Endothelial cell of umbilical vein (primary cell): ENCODE data around the gene DKK3. TPM values are rescaled to one million over a fixed set of nuclear protein-coding genes. Genes with fewer than 3 reads are reported as not detected.

Experiments
- BruUV-seq: library from RNA; stranded (reverse); fragments of 400-500 nt; replicated peaks from 2 replicates; lab custom pipeline; 2021; lab: Mats Ljungman, UMichigan
- CTCF ChIA-PET: fragments of 300-600, 350-600 bp; sonication (Branson Sonifier 250); formaldehyde crosslinking; loops from one replicate; lab custom pipeline; 2021; ENCODE audit warnings: antibody characterized with exemption, inconsistent platforms; lab: Charles Lee
- POLR2A ChIA-PET: fragments of 300-600, 350-600 bp; sonication (Branson Sonifier 250); formaldehyde crosslinking; loops from one replicate; lab custom pipeline; 2021; ENCODE audit warnings: antibody characterized with exemption, inconsistent platforms; lab: Charles Lee
- DNase-seq: peaks from one replicate; pipeline ENCODE4 v3.0.0-alpha.2; 2011; ENCODE audit warnings: low read depth, low spot score
- FAIRE-seq: peaks from 2 replicates; lab custom pipeline; 2011; peaks lifted over from hg19 to GRCh38; lab: Jason Lieb, UNC
- H2AFZ ChIP-seq: 2 replicates; pipeline ENCODE4 v1.6.0; 2012; ENCODE audit warnings: low read depth, low read length, control low read depth, inconsistent platforms
- H3K27ac ChIP-seq: 2 replicates; pipeline ENCODE4 v1.5.1; 2011; ENCODE audit warnings: low read depth, mild to moderate bottlenecking, control low read depth, low read length, moderate library complexity; ENCODE audit not compliant: insufficient read depth
- H3K27me3 ChIP-seq, 2 experiments: 2 replicates each; pipeline versions ENCODE4 v1.6.0 to v1.6.1; 2011; ENCODE audit warnings: low read length in 2 of 2, mixed read lengths in 1 of 2; ENCODE audit not compliant: control insufficient read depth in 2 of 2, insufficient read depth in 2 of 2
- H3K36me3 ChIP-seq, 2 experiments: 2 replicates in 1 of 2; 3 replicates in 1 of 2; pipeline ENCODE4 v1.5.1; 2011; ENCODE audit warnings: low read length in 2 of 2, mild to moderate bottlenecking in 1 of 2, moderate library complexity in 1 of 2; ENCODE audit not compliant: control insufficient read depth in 2 of 2, insufficient read depth in 2 of 2; ENCODE audit errors: extremely low read depth in 1 of 2
- H3K4me1 ChIP-seq: 3 replicates; pipeline ENCODE4 v1.5.1; 2011; ENCODE audit warnings: mild to moderate bottlenecking, low read length; ENCODE audit not compliant: control insufficient read depth, insufficient read depth; ENCODE audit errors: extremely low read depth
- H3K4me2 ChIP-seq: 2 replicates; pipeline ENCODE4 v1.6.1; 2011; ENCODE audit warnings: low read length, control low read depth, mixed read lengths; ENCODE audit not compliant: insufficient read depth
- H3K4me3 ChIP-seq, 3 experiments: fragments of 200-600 bp in 1 of 3; sonication (generic), shearing (Covaris generic) in 1 of 3; replicated peaks in 1 of 3; 2 replicates each; pipeline ENCODE4 v1.5.1; 2011 to 2016; ENCODE audit warnings: control low read depth in 3 of 3, low read length in 3 of 3, mild to moderate bottlenecking in 2 of 3, inconsistent platforms in 1 of 3, low read depth in 1 of 3, moderate library complexity in 1 of 3; ENCODE audit not compliant: insufficient read depth in 1 of 3
- H3K79me2 ChIP-seq: 2 replicates; pipeline ENCODE4 v1.6.0; 2012; ENCODE audit warnings: low read length, inconsistent platforms; ENCODE audit not compliant: control insufficient read depth, insufficient read depth
- H3K9ac ChIP-seq: replicated peaks from 2 replicates; pipeline ENCODE3; 2011; ENCODE audit warnings: low read length, control low read depth; ENCODE audit not compliant: insufficient read depth; ENCODE audit errors: extremely low read depth
- H3K9me1 ChIP-seq: replicated peaks from 3 replicates; pipeline ENCODE4 v1.6.0; 2011; ENCODE audit warnings: mild to moderate bottlenecking, low read length; ENCODE audit not compliant: control insufficient read depth, insufficient read depth; ENCODE audit errors: extremely low read depth
- H3K9me3 ChIP-seq: replicated peaks from 2 replicates; pipeline ENCODE4 v1.5.1; 2012; ENCODE audit warnings: low read length, inconsistent platforms; ENCODE audit not compliant: control insufficient read depth, insufficient read depth
- H4K20me1 ChIP-seq: replicated peaks from 2 replicates; pipeline ENCODE3; 2011; ENCODE audit warnings: mild to moderate bottlenecking, low read length; ENCODE audit not compliant: control insufficient read depth, insufficient read depth; ENCODE audit errors: extremely low read depth
- CTCF ChIP-seq, 2 donors: IDR thresholded peaks; 1 replicate in 1 of 2; 2 replicates in 1 of 2; pipeline ENCODE4 v1.5.1; 2011; ENCODE audit warnings: low read length in 2 of 2, mild to moderate bottlenecking in 2 of 2, moderate library complexity in 2 of 2, control low read depth in 1 of 2, inconsistent platforms in 1 of 2, low read depth in 1 of 2; ENCODE audit not compliant: insufficient read depth in 1 of 2; ENCODE audit errors: extremely low read depth in 1 of 2
- EZH2 ChIP-seq: IDR thresholded peaks from 2 replicates; pipeline ENCODE4 v1.6.1; 2012; ENCODE audit warnings: borderline replicate concordance, low read depth, mild to moderate bottlenecking, moderate library complexity, low read length, inconsistent platforms; ENCODE audit not compliant: severe bottlenecking
- FOS ChIP-seq: IDR thresholded peaks from 2 replicates; pipeline ENCODE4 v1.6.1; 2011; ENCODE audit warnings: mild to moderate bottlenecking, low read length, moderate library complexity, borderline replicate concordance; ENCODE audit not compliant: insufficient read depth
- GATA2 ChIP-seq: IDR thresholded peaks from 2 replicates; pipeline ENCODE4 v1.7.0; 2011; ENCODE audit warnings: low read depth, mild to moderate bottlenecking, moderate library complexity, mixed read lengths, low read length; ENCODE audit not compliant: insufficient read length, insufficient read depth
- JUN ChIP-seq: IDR thresholded peaks from 2 replicates; pipeline ENCODE4 v1.6.1; 2011; ENCODE audit warnings: borderline replicate concordance, low read depth; ENCODE audit not compliant: insufficient read length, insufficient read depth
- MAX ChIP-seq: IDR thresholded peaks from 2 replicates; pipeline ENCODE4 v1.6.1; 2011; ENCODE audit not compliant: insufficient read depth, insufficient read length
- MYC ChIP-seq: IDR thresholded peaks from one replicate; pipeline ENCODE4 v1.6.1; 2011; ENCODE audit warnings: mild to moderate bottlenecking, low read depth, low read length
- POLR2A ChIP-seq: IDR thresholded peaks from 2 replicates; pipeline ENCODE4 v1.6.1; 2012; ENCODE audit warnings: low read depth, mild to moderate bottlenecking, control low read depth, low read length
- POLR2AphosphoS5 ChIP-seq: IDR thresholded peaks from 2 replicates; pipeline ENCODE4 v1.6.1; 2012; ENCODE audit warnings: low read depth, mild to moderate bottlenecking, control low read depth, low read length, moderate library complexity; ENCODE audit not compliant: insufficient read depth
- dilution Hi-C: fragments of 300-500 bp; cut with MboI; formaldehyde crosslinking; loops from one replicate; pipeline ENCODE4 v1.15.0; 2019; ENCODE audit warnings: low sequenced_read_pairs; ENCODE audit not compliant: extremely low pct_ligation_motif_present
- intact Hi-C: fragments of 100-400 bp; cut with micrococcal nuclease; formaldehyde crosslinking; loops from one replicate; pipeline ENCODE4 v1.10.0; 2022
- polyA plus RNA-seq, 4 experiments: library from polyadenylated mRNA; depleted of rRNA in 3 of 4; stranded (reverse) in 3 of 4; unstranded in 1 of 4; fragments of >200 nt; gene quantifications; 2 replicates each; pipeline versions ENCODE4 v1.2.1 to v1.2.3, GENCODE V29; 2011 to 2012; ENCODE audit warnings: missing spikeins in 1 of 4
- total RNA-seq: library from RNA; stranded (reverse); gene quantifications from 2 replicates; pipeline ENCODE4 v1.2.3, GENCODE V29; 2021

Gene DKK3
- total and polyA plus RNA-seq, 2 donors (not counting 3 experiments of a cell fraction or from before 2014, with no cell fraction given) = 131 to 335 TPM

- Histone ChIP-seq H3K9me1 (no peaks in the 10 kb centered on the region), H3K4me1 (peaks cover 55% of the 10 kb centered on the region), H3K27me3 (no peaks in the 10 kb centered on the region), H3K4me2 (no peak overlapping the region), H4K20me1 (no peaks in the 10 kb centered on the region), H3K4me3 (no peak overlapping the region), H3K27ac (peak overlapping the region; percentile 95), H3K36me3 (peaks cover 0 to 2% of the 10 kb centered on the region in 2 experiments), H3K9me3 (no peaks in the 10 kb centered on the region), H3K9ac (peak overlapping the region; percentile 50), H2AFZ (no peak overlapping the region), H3K79me2 (no peaks in the 10 kb centered on the region)
- DNase-seq (no peak), FAIRE-seq (no peak)
- ChIA-PET POLR2A (no interaction called here), CTCF (interaction anchor here (1.3 to 4.0 kb wide), 10 partner anchors 10 to 66 kb away, joined by 3 to 31 read pairs (median 8); partner anchors contain the start of gene DKK3)
- TF ChIP-seq JUN (no peak), EZH2 (no peak), GATA2 (no peak), MAX (no peak), FOS (no peak), MYC (no peak), POLR2A (no peak), CTCF (IDR thresholded peaks at IDR 0.05; ENCODE audit: extremely low read depth in 1 of 2, insufficient read depth in 1 of 2, low read depth in 1 of 2, low read length in 2 of 2) (no peak), POLR2AphosphoS5 (no peak)
- intact Hi-C loops (loop anchor here (5.0 to 10.0 kb wide), 4 partner anchors 204 to 1171 kb away; partner anchors contain the start of gene EIF4G2), dilution Hi-C loops (no loop called here)
- no TSS peak for BruUV-seq
Measured at GRCh38 chr11:11978098-11978637, 30.3 kb downstream of the DKK3 start.
